H9 (cell line): Measurements from ENCODE around the gene CTNNA1. TPM values are rescaled to one million over a fixed set of nuclear protein-coding genes. Genes with fewer than 3 reads are reported as not detected.
A peak's percentile ranks its signal among the peaks of the same experiment; 100 is the strongest.

ENCODE experiments used
- DNase-seq: peaks from one replicate; pipeline ENCODE4 v3.0.0-alpha.2; 2017
- H2AFZ ChIP-seq: one replicate; pipeline ENCODE4 v1.6.1; 2013; ENCODE audit warnings: mild to moderate bottlenecking, low read length, control low read depth, moderate library complexity
- H2AK5ac ChIP-seq: 2 replicates; pipeline ENCODE4 v1.6.1; 2013; ENCODE audit warnings: low read length, control low read depth, mixed read lengths; ENCODE audit not compliant: insufficient read length
- H2BK120ac ChIP-seq: one replicate; pipeline ENCODE4 v1.6.1; 2013; ENCODE audit warnings: low read depth, mild to moderate bottlenecking, low read length, control low read depth, inconsistent platforms; ENCODE audit not compliant: poor library complexity, severe bottlenecking
- H2BK12ac ChIP-seq: 2 replicates; pipeline ENCODE4 v1.6.1; 2013; ENCODE audit warnings: low read length, control low read depth, mixed read lengths, low read depth; ENCODE audit not compliant: insufficient read length
- H2BK15ac ChIP-seq: 2 replicates; pipeline ENCODE4 v1.6.1; 2013; ENCODE audit warnings: low read depth, low read length, control low read depth
- H2BK20ac ChIP-seq: one replicate; pipeline ENCODE4 v1.6.1; 2013; ENCODE audit warnings: low read depth, mild to moderate bottlenecking, low read length, control low read depth, inconsistent platforms; ENCODE audit not compliant: poor library complexity, severe bottlenecking
- H2BK5ac ChIP-seq: 2 replicates; pipeline ENCODE4 v1.6.1; 2013; ENCODE audit warnings: low read length, control low read depth, mixed read lengths; ENCODE audit not compliant: insufficient read length
- H3K14ac ChIP-seq: 2 replicates; pipeline ENCODE4 v1.6.1; 2013; ENCODE audit warnings: low read length, control low read depth; ENCODE audit not compliant: insufficient read depth
- H3K18ac ChIP-seq: 2 replicates; pipeline ENCODE4 v1.6.1; 2013; ENCODE audit warnings: low read depth, mild to moderate bottlenecking, mixed read lengths, low read length, control low read depth; ENCODE audit not compliant: insufficient read length
- H3K23ac ChIP-seq: 2 replicates; pipeline ENCODE4 v1.6.1; 2013; ENCODE audit warnings: low read length, control low read depth, mixed read lengths, low read depth; ENCODE audit not compliant: insufficient read length
- H3K23me2 ChIP-seq: 2 replicates; pipeline ENCODE4 v1.6.1; 2013; ENCODE audit warnings: low read depth, mild to moderate bottlenecking, mixed read lengths, low read length, control low read depth; ENCODE audit not compliant: insufficient read length, poor library complexity, severe bottlenecking
- H3K27ac ChIP-seq: 2 replicates; pipeline ENCODE4 v1.5.1; 2013; ENCODE audit warnings: low read length, control low read depth, mixed read lengths, low read depth; ENCODE audit not compliant: insufficient read length
- H3K27me3 ChIP-seq: 2 replicates; pipeline ENCODE4 v1.6.1; 2013; ENCODE audit warnings: low read length, control low read depth, inconsistent platforms; ENCODE audit not compliant: insufficient read depth
- H3K4ac ChIP-seq: 2 replicates; pipeline ENCODE4 v1.6.1; 2013; ENCODE audit warnings: low read depth, mild to moderate bottlenecking, control low read depth, inconsistent platforms, low read length, moderate library complexity
- H3K4me1 ChIP-seq: 2 replicates; pipeline ENCODE4 v1.6.1; 2013; ENCODE audit warnings: low read length, control low read depth, inconsistent platforms; ENCODE audit not compliant: insufficient read depth
- H3K4me2 ChIP-seq: 2 replicates; pipeline ENCODE4 v1.6.1; 2013; ENCODE audit warnings: low read length, control low read depth, mixed read lengths; ENCODE audit not compliant: insufficient read length, insufficient read depth
- H3K56ac ChIP-seq: 2 replicates; pipeline ENCODE4 v1.6.1; 2013; ENCODE audit warnings: low read depth, mild to moderate bottlenecking, mixed read lengths, low read length, control low read depth; ENCODE audit not compliant: insufficient read length
- H3K79me1 ChIP-seq: 2 replicates; pipeline ENCODE4 v1.6.1; 2013; ENCODE audit warnings: low read depth, mild to moderate bottlenecking, moderate library complexity, low read length, control low read depth, inconsistent platforms; ENCODE audit not compliant: insufficient read depth, poor library complexity, severe bottlenecking
- H3K79me2 ChIP-seq: 2 replicates; pipeline ENCODE4 v1.6.1; 2013; ENCODE audit warnings: low read length, control low read depth, inconsistent platforms; ENCODE audit not compliant: insufficient read depth
- H3K9ac ChIP-seq: 2 replicates; pipeline ENCODE4 v1.6.1; 2013; ENCODE audit warnings: low read length, control low read depth, mixed read lengths; ENCODE audit not compliant: insufficient read length; ENCODE audit errors: extremely low read depth
- H3K9me3 ChIP-seq: one replicate; pipeline ENCODE4 v1.6.1; 2013; ENCODE audit warnings: low read depth, low read length, inconsistent platforms; ENCODE audit not compliant: control insufficient read depth
- H3T11ph ChIP-seq: one replicate; pipeline ENCODE4 v1.6.1; 2013; ENCODE audit warnings: mild to moderate bottlenecking, low read length, control low read depth, inconsistent platforms
- H4K20me1 ChIP-seq: one replicate; pipeline ENCODE4 v1.6.1; 2013; ENCODE audit not compliant: control insufficient read depth, insufficient read length, insufficient read depth
- H4K5ac ChIP-seq: 2 replicates; pipeline ENCODE4 v1.6.1; 2013; ENCODE audit warnings: low read depth, mild to moderate bottlenecking, mixed read lengths, low read length, control low read depth; ENCODE audit not compliant: insufficient read length
- H4K8ac ChIP-seq: replicated peaks from 2 replicates; pipeline ENCODE4 v1.6.1; 2013; ENCODE audit warnings: low read length, control low read depth, mixed read lengths, low read depth; ENCODE audit not compliant: insufficient read length
- H4K91ac ChIP-seq: 2 replicates; pipeline ENCODE4 v1.6.1; 2013; ENCODE audit warnings: low read depth, mild to moderate bottlenecking, moderate library complexity, mixed read lengths, low read length, control low read depth; ENCODE audit not compliant: insufficient read length
- H3K27ac Mint-ChIP-seq, 3 experiments: 2 replicates in 2 of 3; 3 replicates in 1 of 3; pipeline ENCODE4 v1.8.0; 2020 to 2021; ENCODE audit warnings: mixed read lengths in 3 of 3, mild to moderate bottlenecking in 1 of 3, moderate library complexity in 1 of 3
- H3K27me3 Mint-ChIP-seq: 2 replicates; pipeline ENCODE4 v1.8.0; 2021; ENCODE audit warnings: low read depth, mild to moderate bottlenecking, moderate library complexity, mixed read lengths
- H3K36me3 Mint-ChIP-seq, 3 experiments: 2 replicates in 2 of 3; 3 replicates in 1 of 3; pipeline ENCODE4 v1.8.0; 2020 to 2021; ENCODE audit warnings: low read depth in 3 of 3, mixed read lengths in 3 of 3; ENCODE audit not compliant: insufficient read depth in 1 of 3
- H3K4me1 Mint-ChIP-seq, 2 experiments: 2 replicates each; pipeline ENCODE4 v1.8.0; 2020; ENCODE audit warnings: mixed read lengths in 2 of 2
- H3K4me3 Mint-ChIP-seq, 2 experiments: 2 replicates in 1 of 2; 3 replicates in 1 of 2; pipeline ENCODE4 v1.8.0; 2020 to 2021; ENCODE audit warnings: mild to moderate bottlenecking in 2 of 2, mixed read lengths in 2 of 2, moderate library complexity in 1 of 2
- H3K9me3 Mint-ChIP-seq, 2 experiments: 2 replicates in 1 of 2; 3 replicates in 1 of 2; pipeline ENCODE4 v1.8.0; 2020; ENCODE audit warnings: mild to moderate bottlenecking in 2 of 2, mixed read lengths in 2 of 2, moderate library complexity in 1 of 2
- CTCF ChIP-seq: fragments of 200-600 bp; sonication (generic); conservative IDR thresholded peaks from 3 replicates; pipeline ENCODE4 v1.8.0; 2021; ENCODE audit warnings: antibody characterized with exemption, mild to moderate bottlenecking
- WGBS: extraction: QIAGEN DNeasy Blood & Tissue Kit; methylation state at CpG from one replicate; pipeline ENCODE4 v1.1.7; 2013; ENCODE audit warnings: missing lambda C conversion rate, low lambda C conversion rate, mixed read lengths; ENCODE audit not compliant: insufficient read length; ENCODE audit errors: extremely low coverage; 5-methylcytosine and 5-hydroxymethylcytosine counted together
- total RNA-seq: library from RNA; stranded (reverse); gene quantifications from 2 replicates; pipeline ENCODE4 v1.2.1, GENCODE V29; 2021

The CTNNA1 gene
- total RNA-seq, 1 experiment from 2014 or later, result 354 TPM

- no peak overlapping the region for H3K14ac ChIP-seq
- H3K36me3 Mint-ChIP-seq, result peaks cover 0 to 2% (median 0%) of the 10 kb centered on the region in 3 experiments; a peak in 1 of 7 replicates
- H2BK12ac ChIP-seq, result no peak overlapping the region
- H4K91ac ChIP-seq, result no peak overlapping the region
- no peak overlapping the region for H3K9ac ChIP-seq
- no peak overlapping the region for H3K4me2 ChIP-seq
- H3K27me3 ChIP-seq, result no peaks in the 10 kb centered on the region
- no CpG with 5 or more reads among the region's 14 CpGs for WGBS
- peak overlapping the region in 1 of 3 experiments; percentile 80; a peak in 2 of 7 replicates for H3K27ac Mint-ChIP-seq
- H3K4ac ChIP-seq, result no peak overlapping the region
- peaks cover 2% of the 10 kb centered on the region; the same call in 1 of the 2 replicates for H3K4me1 ChIP-seq
- DNase-seq, result no peak
- H3K56ac ChIP-seq, result no peak overlapping the region
- H3K79me2 ChIP-seq, result no peaks in the 10 kb centered on the region
- H4K20me1 ChIP-seq, result no peaks in the 10 kb centered on the region
- H3K27ac ChIP-seq, result no peak overlapping the region
- no peak for TF ChIP-seq CTCF
- H3K9me3 ChIP-seq, result no peaks in the 10 kb centered on the region
- no peak overlapping the region for H4K5ac ChIP-seq
- H2BK120ac ChIP-seq, result no peak overlapping the region
- H3K18ac ChIP-seq, result no peak overlapping the region
- no peak overlapping the region for H2BK15ac ChIP-seq
- H2BK20ac ChIP-seq, result no peak overlapping the region
- H3K23me2 ChIP-seq, result no peaks in the 10 kb centered on the region
- no peak overlapping the region for H2BK5ac ChIP-seq
- no peaks in the 10 kb centered on the region; the same call in 1 of the 2 replicates for H3K27me3 Mint-ChIP-seq
- no peak overlapping the region for H2AFZ ChIP-seq
- no peak overlapping the region for H3T11ph ChIP-seq
- peaks cover 15 to 18% of the 10 kb centered on the region in 2 experiments for H3K4me1 Mint-ChIP-seq
- no peak overlapping the region for H3K23ac ChIP-seq
- H4K8ac ChIP-seq, result no peak overlapping the region
- H3K9me3 Mint-ChIP-seq, result no peaks in the 10 kb centered on the region
- no peaks in the 10 kb centered on the region for H3K79me1 ChIP-seq
- no peak overlapping the region for H2AK5ac ChIP-seq
- no peak overlapping the region for H3K4me3 Mint-ChIP-seq
Observed at GRCh38 chr5:138953387-138954256, 200.4 kb downstream of the CTNNA1 start.
